GM21737 (cell line): ENCODE results near the gene FANCE.
"Not testable (repeated sequence)": the region's sequence is repeated elsewhere in the genome, so short reads cannot be mapped to it uniquely, and the experiment has no call there.

ENCODE experiments used
- ATAC-seq: cut with Tn5 transposase; IDR thresholded peaks from one replicate; pipeline ENCODE4 v1.9.1; 2021; ENCODE audit warnings: mild to moderate bottlenecking, moderate library complexity; ENCODE audit not compliant: unreplicated experiment

The FANCE gene

DNA sequence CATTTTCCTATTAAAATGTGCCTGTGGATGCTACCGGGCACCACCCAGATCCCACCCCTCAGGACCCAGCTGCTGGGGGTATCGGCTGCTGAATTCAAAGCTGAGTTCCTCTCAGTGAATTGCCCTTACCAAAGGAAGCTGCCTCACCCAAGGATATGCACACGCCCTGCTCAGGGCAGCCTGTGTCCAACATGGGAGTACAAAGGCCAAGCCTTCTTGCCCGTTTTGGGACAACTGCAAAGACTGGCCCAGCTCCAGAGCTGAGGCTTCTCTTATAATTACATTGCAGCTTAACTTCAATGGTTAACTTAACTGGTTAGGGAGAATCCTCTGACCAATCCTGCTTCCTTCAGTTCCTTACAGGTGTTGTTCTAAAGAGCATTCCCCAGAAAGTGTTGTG lies 19.8 kb upstream of the FANCE start:
- ATAC-seq, result no peak

DNA sequence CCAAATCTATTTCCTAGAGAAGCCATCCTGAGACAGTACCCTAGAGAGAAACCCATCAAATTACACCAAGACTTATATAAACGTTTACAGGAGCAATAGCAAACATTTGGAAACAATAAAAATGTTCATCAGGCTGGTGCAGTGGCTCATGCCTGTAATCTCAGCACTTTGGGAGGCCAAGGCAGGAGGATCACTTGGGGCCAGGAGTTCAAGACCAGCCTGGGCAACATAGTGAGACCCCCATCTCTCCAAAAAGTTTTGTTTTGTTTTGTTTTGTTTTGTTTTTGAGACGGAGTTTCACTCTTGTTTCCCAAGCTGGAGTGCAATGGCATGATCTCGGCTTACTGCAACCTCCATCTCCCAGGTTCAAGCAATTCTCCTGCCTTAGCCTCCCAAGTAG lies 19.4 kb upstream of the FANCE start:
- ATAC-seq, result not testable (repeated sequence)

DNA sequence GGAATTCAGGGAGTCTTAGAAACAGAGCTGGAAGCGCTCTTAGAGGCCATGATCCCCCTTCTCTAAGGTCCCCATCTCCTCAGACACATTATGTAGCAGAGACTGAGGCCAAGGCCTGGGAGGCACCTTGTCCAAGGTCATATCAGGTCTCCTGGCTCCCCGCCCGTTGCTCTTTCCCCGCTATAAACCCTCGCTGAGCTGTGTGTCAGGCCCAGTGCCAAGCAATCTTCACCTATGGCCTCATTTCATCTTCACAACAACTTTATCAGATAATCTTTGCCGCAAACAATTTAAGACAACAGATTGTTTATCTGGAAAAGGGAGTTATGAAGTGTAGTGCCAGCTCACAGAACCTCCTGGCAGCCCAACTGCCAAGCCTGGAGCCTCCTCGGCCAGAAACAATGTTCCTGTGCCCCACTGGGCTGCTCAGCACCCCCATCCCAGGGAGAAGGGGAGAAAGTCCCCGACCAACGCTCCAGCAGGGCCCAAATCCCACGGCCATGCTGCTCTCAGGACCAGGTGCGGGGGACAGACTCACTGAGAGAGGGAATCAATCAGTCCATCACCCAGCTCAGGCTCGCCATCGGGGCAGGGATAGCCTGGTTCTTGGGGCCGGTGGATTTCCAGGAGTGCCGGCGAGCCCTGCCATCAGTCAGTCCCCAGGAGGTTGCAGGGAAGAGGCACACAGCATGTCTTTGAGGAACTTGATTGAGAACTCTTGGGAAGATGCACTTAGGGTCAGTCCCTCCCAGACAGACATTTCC lies 16.9 kb upstream of the FANCE start:
- no peak for ATAC-seq

DNA sequence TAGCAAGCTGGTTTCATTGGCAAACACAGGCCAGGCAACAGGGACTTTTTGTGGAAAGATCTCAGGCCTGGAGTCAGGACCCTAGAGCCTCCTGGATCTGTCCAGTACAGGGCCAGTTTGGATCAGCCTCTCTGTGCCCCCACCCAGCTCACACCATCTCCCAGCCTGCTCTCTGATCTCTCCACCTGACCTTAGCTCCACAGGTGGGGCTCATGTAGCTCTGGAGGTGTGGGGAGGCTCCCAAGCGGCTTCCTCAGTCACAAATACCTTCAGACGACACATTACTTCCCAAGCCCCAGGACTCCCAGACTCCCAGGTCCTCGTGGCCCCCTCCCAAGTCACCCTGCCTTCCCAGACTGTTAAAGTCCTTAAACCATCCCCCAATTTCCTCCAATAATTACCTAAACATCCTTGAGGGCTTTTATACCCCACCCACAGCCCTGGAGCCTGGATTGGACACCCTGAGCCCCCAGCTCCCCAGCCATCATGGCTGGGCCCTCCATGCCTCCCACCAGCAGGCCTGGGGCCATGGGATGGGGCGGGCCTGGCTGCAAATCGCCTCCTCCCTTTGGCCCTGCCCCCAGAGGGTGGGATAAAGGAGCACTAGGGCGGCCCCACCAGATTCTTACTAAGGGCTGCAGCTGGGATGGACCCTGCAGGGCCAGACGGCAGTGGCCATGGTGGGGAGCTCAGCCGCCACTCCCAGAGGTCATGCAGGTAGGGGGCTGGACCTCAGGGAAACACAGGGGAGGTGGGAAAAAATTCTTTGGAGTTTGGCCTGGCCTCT lies 15.9 kb upstream of the FANCE start:
- ATAC-seq, result no peak

DNA sequence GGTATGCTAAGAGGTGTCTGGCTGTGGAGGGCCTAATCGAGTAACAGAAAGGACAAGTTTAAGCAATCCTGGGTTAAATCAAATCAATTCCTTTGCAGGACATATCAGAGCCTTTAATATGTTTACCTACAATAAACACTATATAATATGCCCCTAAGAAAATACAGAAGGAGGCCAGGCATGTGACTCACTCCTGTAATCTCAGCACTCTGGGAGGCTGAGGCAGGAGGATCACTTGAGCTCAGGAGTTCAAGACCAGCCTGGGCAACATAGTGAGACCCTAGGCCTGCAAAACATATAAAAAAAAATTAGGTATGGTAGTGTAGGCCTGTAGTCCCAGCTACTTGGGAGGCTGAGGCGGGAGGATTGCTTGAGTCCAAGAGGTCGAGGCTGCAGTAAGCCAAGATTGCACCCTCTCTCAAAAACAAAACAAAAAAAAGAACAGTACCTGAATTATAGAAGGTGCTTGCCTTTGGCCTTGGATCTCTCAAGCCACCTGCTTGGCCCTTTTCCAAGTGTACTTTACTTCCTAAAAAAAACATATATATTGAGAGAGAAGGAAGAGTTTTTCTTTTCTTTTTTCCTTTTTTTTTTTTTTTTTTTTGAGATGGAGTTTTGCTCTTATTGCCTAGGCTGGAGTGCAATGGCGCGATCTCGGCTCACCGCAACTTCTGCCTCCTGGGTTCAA lies 13.6 kb upstream of the FANCE start:
- ATAC-seq, result not testable (repeated sequence)

DNA sequence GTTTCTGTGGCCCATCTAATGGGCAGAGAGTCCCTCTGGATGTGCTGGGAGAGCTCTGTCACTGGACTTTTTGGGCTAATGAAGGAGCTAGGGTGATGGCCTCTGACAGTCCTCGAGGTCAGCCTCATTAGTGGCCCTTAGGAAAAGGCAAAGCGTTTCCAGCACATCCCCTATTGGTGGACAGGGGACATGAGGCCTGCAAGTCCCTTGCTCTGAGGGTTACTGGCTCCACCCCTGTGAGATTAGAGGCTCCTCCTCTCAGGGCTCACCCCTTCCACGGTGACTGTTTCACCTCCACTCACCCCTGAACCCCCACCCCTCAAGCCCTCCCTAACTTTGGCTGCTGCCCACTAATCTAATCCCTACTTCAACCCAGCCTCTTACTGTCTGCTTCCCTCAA lies 12.8 kb upstream of the FANCE start:
- ATAC-seq, result no peak

DNA sequence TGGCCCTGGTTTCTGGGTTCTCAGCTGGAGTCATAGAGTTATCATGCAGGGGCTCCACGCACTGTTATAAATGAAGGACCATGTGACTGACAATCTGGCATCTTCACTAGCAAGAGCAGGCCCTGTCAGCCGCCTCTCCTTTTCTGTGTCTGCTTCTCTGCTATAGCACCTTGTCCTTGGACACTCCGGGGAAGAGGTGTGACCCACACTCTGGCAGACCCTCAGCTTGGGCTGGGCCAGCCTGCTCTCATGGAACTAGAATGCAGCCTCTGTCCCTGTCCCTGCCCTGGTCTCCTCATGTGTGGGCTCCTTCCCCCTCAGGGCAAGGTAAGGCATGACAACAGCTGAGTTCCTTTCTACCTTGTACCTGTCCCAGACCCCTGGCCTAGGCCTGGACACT lies 10.9 kb upstream of the FANCE start:
- no peak for ATAC-seq

DNA sequence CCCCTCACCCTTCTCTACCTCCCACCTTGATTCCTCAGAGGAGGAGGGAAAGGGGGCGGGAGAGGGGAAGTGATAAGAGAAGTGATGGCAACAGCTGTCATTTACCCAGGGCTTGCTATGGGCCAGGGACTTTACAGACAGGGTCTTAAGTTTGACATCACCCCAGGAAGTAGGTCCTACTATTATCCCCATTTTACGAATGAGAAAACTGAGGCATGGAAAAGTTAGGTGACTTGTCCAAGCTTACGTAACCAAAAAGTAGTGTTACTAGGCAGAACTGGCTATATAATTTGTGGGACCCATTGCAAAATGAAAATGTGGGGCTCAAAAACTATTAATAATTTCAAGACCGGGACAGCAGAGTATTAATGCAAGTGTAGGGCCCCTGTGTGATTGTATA lies 10.5 kb upstream of the FANCE start:
- ATAC-seq, result no peak

DNA sequence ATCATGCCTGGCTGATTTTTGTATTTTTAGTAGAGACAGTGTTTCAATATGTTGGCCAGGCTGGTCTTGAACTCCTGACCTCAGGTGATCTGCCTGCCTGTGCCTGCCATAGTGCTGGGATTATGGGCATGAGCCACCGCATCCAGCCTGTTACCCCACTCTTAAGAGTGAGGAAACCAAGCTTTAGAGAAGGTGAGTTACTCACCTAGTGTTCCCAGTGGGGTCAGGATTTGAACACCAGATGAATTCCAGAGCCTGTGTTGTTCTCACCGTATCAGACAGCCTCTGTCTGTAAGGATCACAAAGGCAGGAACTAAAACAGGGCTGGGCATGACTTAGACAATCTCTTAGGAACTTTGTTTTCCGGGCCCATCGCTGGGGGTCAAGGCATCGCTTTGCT lies 9.4 kb upstream of the FANCE start:
- no peak for ATAC-seq

DNA sequence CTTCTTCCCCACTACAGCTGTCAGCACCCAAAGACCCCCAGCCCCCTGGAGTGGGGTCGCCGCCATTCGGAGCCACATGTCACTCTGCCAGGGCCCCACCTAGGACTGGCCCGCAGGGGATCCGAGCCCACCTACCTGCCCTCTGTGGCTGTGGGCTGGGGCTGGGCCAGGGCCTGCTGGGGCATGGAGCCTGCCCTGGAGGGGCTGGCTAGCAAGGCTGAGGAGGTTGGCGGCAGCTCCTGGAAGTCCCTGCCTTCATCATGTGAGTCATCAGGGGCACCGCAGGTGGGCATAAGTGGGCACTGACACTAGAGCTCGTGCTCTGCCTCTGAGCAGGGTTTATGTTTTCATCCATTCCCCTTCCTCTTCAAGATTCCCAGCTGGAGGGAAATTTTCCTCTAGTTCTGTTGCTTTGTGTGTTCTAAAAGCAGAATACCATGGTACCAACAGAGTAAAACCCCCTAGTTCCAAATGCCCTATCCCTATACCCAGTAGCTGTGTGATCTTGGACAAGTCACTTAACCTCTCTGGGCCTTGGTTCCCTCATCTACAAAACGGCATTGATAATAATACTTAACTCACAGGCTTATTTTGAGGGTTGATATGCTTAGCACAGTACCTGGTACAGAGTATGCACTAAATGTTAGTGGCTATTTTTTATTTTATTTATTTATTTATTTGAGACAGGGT lies 8.7 kb upstream of the FANCE start:
- no peak for ATAC-seq

DNA sequence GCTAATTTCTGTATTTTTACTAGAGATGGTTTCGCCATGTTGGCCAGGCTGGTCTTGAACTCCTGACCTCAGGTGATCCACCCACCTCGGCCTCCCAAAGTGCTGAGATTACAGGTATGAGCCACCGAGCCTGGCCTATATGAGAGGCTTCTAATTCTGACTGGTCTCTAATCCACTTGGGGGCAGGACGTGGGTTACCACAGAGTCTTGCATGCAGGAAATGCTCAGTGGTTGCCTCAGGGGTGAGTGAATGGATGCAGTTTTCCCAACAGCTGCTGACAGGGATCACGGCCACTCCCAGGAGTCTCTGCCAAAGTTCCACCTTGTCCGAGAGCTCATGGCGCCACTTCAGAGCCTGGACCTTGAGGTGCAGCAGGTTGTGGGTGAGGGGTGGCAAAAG lies 6.4 kb upstream of the FANCE start:
- no peak for ATAC-seq

DNA sequence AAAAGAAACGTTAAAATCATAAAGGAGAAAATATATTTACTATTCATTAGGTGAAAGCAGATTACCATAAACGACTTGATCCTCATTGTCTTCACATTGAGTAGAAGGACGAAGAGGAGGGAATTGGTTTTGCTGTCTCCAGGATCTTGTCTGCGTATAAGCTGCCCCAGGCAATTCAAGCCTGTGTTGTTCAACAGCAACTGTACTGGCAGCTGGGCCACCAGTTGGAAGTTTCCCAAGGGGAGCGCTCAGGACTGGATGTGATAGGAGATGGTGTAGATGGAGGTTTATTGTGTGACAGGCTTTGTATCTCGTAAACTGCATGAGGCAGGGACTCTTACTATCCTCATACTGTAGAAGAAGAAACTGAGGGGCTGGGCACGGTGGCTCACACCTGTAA lies 3.9 kb upstream of the FANCE start:
- no peak for ATAC-seq

DNA sequence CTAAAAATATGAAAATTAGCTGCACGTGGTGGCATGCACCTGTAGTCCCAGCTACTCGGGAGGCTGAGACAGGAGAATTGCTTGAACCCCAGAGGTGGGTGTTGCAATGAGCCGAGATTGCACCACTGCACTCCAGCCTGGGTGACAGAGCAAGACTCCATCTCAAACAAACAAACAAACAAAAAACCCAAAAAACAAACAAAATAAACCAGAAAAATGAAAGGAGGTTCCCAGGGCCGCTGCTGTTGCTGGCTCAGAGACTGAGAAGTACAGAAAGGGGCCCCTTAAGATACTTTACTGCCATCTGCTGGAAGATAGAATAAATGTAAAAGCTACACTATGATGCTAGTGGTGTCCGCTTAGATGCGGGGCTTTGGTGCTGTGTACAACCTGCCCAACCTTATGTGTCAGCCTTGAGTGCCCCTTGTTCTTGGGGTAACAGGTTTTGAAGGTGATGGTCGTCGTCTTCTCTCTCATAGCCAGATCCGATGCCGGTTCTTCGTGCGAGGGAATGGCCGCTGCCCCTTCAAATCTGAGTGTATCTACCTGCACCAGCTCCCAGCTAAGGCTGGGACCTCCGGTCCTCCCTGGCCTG lies 2.8 kb upstream of the FANCE start:
- peak; percentile 37 for ATAC-seq

DNA sequence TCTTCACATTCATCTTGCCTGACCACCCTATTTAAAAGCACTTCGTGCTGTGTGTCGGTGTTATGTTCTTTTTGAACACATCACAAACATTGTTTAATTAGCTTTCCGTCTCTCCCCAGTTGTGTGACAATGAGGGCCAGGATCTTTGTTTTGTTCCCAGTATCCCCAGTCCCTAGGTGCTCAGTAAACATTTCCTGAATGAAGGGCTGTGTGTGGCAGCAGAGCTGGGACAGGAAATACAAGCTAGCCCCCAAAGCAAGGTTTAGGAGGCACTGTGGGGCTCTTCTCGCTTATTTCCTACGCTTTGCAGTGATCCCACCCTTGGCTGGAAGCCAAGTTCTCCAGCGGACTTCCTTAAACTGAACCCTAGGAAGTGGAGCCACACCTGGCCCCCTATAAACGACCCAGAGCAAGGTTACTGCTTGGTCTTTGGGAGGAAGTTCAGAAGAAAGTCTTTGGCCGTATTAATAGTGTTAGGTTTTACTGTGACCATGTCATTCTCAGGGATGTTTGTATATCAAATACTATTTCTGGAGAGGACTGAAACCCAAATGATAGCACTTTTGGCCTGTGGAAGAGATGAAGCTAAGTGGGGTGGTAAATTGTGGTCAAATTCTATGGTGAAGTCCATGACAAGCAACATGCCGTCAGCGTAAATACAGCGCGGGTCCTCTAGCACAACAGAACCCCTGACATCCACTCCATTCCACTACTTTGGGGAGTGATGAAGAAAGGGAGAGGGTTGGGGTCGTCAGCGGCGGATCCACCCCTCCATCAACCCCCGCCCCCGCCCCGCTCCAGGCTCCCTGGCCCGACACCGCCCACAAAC lies 570 bp upstream of the FANCE start:
- ATAC-seq, result no peak

DNA sequence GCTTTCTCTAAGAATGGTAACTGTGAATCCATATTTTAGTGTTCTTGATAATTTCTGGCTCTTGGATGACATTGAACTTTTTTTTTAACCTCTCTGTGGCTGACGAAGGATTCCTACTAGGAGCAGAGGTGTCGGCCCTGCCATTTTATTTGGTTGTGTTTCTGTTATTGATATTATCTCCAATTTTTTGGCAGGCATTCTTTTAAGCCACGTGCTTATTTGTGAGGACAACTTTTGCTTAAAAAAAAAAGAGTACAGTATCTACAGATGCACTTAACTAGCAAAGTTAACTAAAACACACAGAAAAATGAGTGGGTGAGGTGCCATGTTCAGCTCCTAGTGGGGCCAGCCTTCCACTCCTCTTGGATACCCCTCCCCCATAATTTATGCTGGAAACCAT lies 1.1 kb downstream of the FANCE start:
- ATAC-seq, result no peak

DNA sequence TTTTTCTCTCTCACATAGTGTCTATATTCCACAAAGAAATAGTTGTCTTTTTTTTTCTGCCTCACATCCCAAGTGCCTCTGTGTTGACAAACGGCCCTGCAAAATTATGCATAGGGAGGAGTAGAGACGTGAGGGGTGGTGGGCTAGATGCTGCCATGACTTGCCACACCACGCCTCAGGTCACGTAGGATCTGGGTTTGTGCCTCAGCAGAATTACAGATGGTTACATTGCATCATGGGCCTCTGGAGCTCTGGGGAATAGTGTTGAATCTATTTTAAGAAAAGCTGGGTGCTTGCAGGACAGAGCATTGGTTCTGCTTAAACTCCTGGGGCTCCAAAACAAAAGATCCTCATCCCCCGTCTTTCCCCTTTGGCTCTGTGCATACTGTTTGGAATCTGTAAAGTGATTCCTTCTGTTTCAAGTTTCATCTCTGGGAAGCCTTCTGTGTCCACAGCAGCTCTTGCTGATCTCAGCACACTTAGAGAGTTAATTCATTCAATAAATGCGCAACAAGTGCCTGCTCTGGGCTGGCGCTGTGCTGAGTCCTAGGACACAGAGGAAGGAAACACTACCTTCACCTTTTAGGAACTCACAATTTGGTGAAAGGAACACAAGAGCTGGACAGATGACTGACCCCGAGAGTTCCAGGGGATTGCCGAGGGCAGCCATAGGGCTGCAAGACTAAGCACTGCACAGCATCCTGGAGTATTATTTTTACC lies 2.4 kb downstream of the FANCE start:
- ATAC-seq, result no peak

DNA sequence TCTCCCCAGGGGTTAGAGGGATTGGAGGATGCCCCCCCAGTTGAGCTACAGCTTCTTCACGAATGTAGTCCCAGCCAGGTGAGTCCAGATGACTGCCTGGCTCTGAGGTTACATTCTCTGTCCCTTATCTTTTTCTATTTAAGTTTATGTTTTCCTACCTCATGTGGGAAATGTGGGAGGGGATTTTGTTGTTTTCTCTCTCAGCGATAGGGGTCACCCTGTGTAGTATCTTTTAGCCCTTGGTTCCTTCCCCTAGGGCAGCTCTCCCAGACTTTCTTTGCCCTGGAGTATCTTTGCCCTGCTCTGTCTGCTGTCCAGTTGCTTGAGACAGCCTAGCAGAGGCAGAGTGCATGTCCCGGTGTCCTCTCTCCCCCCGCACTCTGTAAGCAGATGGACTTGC lies 5.8 kb downstream of the FANCE start:
- no peak for ATAC-seq

DNA sequence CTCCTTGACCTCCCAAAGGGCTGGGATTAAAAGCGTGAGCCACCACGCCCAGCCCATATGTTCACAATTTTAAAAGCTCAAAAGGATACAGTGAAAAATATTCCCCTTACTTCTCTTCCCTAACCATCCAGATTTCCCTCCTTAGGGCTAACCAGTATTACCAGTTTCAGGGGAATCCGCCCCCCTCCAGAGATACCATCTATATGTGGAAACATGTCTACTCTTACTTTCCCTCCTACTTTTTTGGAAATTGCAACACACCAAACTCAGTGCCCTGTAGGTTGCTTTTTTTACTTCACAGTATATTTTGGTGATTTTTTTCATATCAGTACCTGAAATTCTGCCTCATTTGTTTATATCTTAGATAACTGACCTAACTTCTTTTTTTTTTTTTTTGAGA lies 9.1 kb downstream of the FANCE start:
- ATAC-seq, result no peak

DNA sequence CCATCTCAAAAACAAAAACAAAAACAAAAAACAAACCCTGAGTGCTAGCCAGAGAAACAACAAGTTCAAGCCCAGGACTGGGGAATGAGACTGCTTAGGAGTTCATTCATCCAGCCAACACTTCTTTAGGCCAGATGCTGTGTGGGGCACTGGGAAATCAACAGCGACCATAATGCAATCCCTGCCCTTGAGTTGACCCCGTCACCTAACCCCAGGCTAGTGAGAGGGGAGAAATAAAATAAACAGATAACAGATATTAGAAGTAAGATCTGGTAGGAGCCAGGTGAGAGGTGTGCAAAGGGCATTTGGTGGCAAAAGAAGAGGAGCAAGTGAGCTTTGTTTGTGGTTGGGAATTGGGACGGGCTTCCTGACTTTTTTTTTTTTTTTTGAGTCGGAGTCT lies 11.2 kb downstream of the FANCE start:
- no peak for ATAC-seq
